Omental fat pad (tissue), 4 donors: ENCODE measurements around the gene MCM9. TPM values are rescaled to one million over a fixed set of nuclear protein-coding genes. Genes with fewer than 3 reads are reported as not detected.

ENCODE experiments used
- ATAC-seq: fragments of 150-250 bp; one replicate; pipeline ENCODE4 v1.9.1; 2016; ENCODE audit warnings: mild to moderate bottlenecking, moderate library complexity; ENCODE audit not compliant: low FRiP score
- DNase-seq: peaks from one replicate; pipeline ENCODE4 v3.0.0-alpha.2; 2019; ENCODE audit warnings: low spot score
- CTCF ChIP-seq, 3 donors: fragments of 450-650 bp; IDR thresholded peaks; one replicate each; pipeline ENCODE4 v1.5.1; 2016 to 2017; ENCODE audit warnings: antibody characterized with exemption in 3 of 3, mild to moderate bottlenecking in 3 of 3, moderate library complexity in 2 of 3
- total RNA-seq, 4 donors: library from RNA; depleted of rRNA; stranded (reverse); fragments of >200 nt; gene quantifications; one replicate each; pipeline ENCODE4 v1.1.0, GENCODE V29; 2016

The MCM9 gene
- total RNA-seq, 4 donors from 2014 or later = 12.2 to 25.9 (median 14.3) TPM

DNA sequence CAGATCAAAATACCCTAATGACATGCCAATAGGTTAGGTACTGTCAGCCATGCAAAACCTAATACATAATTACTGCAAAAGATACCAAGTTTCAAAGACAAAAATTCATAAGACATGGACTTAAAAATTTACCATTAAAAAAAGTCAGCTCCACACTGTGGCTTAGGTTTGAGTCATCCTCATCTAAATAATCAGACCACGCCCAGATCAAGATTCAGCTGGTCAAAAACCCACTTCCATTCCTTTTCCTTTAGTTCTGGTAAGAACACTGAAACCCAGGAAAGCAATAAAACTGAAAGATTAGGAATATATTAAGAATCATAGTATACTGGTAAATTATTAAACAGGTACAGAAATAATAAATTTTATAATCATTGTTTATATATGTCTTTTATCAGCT, 122.0 kb downstream of the MCM9 start:
- ATAC-seq (no peak), DNase-seq (no peak)
- TF ChIP-seq CTCF (IDR thresholded peaks at IDR 0.05) = no peak

DNA sequence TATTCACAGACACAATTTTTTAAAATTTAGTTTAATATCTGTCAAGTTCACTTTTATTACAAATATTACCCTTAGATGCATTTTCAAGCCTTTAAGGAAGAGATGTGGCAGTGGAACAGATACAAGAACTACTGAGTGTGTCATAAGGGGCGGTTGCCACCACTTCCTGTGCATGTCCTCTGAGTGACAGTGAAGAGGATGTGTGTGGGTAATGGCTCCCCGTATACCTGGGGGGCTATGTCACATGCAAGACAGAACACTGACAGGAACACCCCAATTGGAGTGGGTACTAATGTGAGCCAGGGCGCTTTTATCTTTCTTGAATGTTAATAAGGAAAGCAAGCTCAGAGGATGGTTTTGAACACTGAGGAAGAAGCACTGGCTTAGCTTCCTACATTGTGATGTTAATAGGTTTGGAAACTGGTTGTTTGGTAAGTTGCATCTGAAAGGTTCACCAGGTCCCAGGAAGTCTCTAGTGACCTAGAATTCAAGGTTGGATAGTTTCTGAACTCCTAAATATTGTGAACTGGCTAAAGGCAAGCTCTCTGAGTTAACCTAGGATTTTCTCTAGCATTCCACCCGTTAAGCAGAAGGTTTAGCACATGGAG, 124.4 kb downstream of the MCM9 start:
- TF ChIP-seq CTCF (IDR thresholded peaks at IDR 0.05) = no peak
- DNase-seq (no peak), ATAC-seq (no peak)

- no peak for TF ChIP-seq CTCF (IDR thresholded peaks at IDR 0.05)
- no peak for DNase-seq
- no peak for ATAC-seq
Measured at GRCh38 chr6:118808793-118809638, 125.9 kb downstream of the MCM9 start.

GRCh38 chr6:118804091-118804490, 130.9 kb downstream of the MCM9 start:
- TF ChIP-seq CTCF (IDR thresholded peaks at IDR 0.05) = no peak
- no peak for ATAC-seq
- DNase-seq = no peak

DNA sequence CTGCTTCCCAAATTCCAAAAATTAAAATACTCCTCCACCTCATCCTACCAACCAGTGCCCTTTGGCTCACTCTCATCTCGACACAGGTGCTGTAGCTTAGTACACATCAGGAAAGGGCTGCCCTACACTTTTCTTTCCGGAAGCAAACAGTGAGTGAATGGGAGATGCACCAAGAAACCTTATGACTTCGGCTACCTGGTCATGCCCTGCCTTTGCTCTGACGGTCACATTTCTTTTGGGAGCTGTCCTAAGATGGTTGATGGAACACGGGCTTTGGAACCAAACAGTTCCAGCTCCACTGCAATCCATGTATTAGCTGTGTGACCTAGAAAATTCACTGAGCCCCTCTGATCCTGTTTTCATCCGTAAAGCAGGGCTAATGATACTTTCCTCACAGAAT, 133.7 kb downstream of the MCM9 start:
- no peak for ATAC-seq
- DNase-seq = no peak
- TF ChIP-seq CTCF (IDR thresholded peaks at IDR 0.05) = no peak

DNA sequence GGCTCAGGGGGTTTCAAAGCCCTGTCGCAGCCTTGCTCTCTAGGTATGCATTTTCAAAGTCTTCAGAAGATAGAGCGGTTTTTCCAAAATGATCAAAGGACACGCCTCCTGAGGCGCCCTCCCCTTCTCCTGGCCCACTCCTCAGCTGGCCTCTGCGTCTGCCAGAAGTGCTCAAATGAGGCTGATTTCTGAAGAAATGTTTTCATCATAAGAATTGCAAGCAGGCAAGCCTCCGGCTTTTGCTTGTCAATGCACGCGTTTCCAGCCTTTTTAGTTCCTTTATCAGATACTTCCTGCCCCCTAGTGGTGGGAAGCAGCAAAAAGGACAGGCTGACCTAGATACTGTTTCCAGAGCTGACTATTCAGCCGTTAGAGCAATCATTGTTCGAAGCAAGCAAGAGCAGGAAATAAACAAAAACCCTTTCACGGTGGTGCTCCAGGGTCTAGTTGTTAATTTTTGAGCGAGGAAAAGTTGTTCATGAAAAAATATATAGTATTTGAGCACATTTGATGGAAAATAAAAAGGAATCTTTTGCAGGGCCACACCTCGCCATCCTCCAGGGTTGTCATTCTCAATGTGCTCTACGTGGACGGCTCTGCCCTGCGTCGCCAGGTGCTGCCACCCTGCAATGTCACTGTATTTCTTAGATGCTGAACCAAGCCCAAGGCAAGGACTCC, 134.4 kb downstream of the MCM9 start:
- DNase-seq (peak; percentile 86), ATAC-seq (peak; percentile 85)
- peak in 1 of 3 donors; percentile 70 for TF ChIP-seq CTCF (IDR thresholded peaks at IDR 0.05)
